ENCODE data around the gene GRIK1.

GRIK1 gene

DNA sequence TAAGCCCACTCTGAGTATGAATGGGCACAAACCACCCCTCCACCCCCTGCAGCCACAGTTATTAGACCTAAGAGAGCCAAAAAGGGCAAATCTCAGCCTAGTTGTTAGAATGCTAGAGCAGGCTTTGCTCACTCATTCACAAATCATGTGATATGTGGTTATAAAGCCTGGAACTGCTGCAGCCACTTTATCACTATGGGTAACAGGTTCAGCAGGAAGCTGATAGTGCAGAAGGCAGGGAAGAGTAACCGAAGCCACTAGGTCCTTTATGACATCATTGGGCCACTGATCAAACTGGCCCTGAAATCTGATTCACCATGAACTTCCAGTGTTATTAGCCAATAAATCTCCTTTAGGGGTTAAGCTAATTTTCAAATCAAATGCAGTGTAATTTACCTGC is 134.7 kb downstream of the GRIK1 start:
- TF ChIP-seq EZH2phosphoT487 (IDR thresholded peaks at IDR 0.05; ENCODE audit: borderline replicate concordance): no peak
- TF ChIP-seq, protein P1, sequence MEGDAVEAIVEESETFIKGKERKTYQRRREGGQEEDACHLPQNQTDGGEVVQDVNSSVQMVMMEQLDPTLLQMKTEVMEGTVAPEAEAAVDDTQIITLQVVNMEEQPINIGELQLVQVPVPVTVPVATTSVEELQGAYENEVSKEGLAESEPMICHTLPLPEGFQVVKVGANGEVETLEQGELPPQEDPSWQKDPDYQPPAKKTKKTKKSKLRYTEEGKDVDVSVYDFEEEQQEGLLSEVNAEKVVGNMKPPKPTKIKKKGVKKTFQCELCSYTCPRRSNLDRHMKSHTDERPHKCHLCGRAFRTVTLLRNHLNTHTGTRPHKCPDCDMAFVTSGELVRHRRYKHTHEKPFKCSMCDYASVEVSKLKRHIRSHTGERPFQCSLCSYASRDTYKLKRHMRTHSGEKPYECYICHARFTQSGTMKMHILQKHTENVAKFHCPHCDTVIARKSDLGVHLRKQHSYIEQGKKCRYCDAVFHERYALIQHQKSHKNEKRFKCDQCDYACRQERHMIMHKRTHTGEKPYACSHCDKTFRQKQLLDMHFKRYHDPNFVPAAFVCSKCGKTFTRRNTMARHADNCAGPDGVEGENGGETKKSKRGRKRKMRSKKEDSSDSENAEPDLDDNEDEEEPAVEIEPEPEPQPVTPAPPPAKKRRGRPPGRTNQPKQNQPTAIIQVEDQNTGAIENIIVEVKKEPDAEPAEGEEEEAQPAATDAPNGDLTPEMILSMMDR (conservative IDR thresholded peaks at IDR 0.05; ENCODE audit: low read length): no peak
- no peaks in the 10 kb centered on the region for H3K36me3 ChIP-seq (ENCODE audit: insufficient read depth, low read length)
- H3K4me3 ChIP-seq (ENCODE audit: low read length, poor library complexity, severe bottlenecking): no peak overlapping the region
- no peaks in the 10 kb centered on the region for H3K4me1 ChIP-seq (ENCODE audit: insufficient read depth, low read length, poor library complexity, severe bottlenecking)
- no peak overlapping the region for H3K4me2 ChIP-seq (ENCODE audit: low read depth, low read length, poor library complexity, severe bottlenecking)
- H3F3A ChIP-seq (ENCODE audit: low read depth): no peaks in the 10 kb centered on the region
- no peaks in the 10 kb centered on the region for H3K27me3 ChIP-seq (ENCODE audit: insufficient read depth, low read length, poor library complexity, severe bottlenecking)
- no peaks in the 10 kb centered on the region for H3K9me2 ChIP-seq (replicated peaks; ENCODE audit: low read depth, low read length)
- no peaks in the 10 kb centered on the region for H4K20me1 ChIP-seq (ENCODE audit: insufficient read depth, low read length, poor library complexity, severe bottlenecking)
- H3K9me3 ChIP-seq (ENCODE audit: insufficient read depth, low read depth, low read length): no peaks in the 10 kb centered on the region
- H3K79me2 ChIP-seq (ENCODE audit: insufficient read depth, low read length): no peaks in the 10 kb centered on the region
- no peak overlapping the region for H2AFZ ChIP-seq (ENCODE audit: low read length)
- no peak overlapping the region for H3K9ac ChIP-seq (ENCODE audit: low read depth, low read length, poor library complexity, severe bottlenecking)

DNA sequence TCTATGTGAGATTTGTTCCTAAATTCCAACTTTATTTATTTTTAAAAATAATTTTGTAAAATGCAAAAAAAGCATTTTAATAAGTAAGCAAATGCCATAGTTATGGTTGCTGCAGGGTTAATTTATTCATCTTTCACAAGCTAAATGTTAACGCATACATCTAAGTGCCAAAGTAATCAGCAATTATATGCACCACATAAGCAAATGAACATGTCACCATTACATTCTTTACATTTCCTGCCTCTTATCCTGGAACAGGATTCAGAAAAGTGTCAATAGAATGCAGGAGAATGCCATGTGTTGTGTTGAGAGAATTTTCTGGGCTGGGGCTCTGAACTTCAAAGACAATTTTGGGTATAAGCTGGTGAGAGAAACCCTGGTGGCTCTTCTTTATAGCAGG is 136.6 kb downstream of the GRIK1 start:
- Histone ChIP-seq H3K79me2 (ENCODE audit: insufficient read depth, low read length) (no peaks in the 10 kb centered on the region), H3F3A (ENCODE audit: low read depth) (no peaks in the 10 kb centered on the region), H3K4me2 (ENCODE audit: low read depth, low read length, poor library complexity, severe bottlenecking) (no peak overlapping the region), H3K4me1 (ENCODE audit: insufficient read depth, low read length, poor library complexity, severe bottlenecking) (no peaks in the 10 kb centered on the region), H3K36me3 (ENCODE audit: insufficient read depth, low read length) (no peaks in the 10 kb centered on the region), H4K20me1 (ENCODE audit: insufficient read depth, low read length, poor library complexity, severe bottlenecking) (no peaks in the 10 kb centered on the region), H2AFZ (ENCODE audit: low read length) (no peak overlapping the region), H3K4me3 (ENCODE audit: low read length, poor library complexity, severe bottlenecking) (no peak overlapping the region), H3K9me3 (ENCODE audit: insufficient read depth, low read depth, low read length) (no peaks in the 10 kb centered on the region), H3K9ac (ENCODE audit: low read depth, low read length, poor library complexity, severe bottlenecking) (no peak overlapping the region), H3K27me3 (ENCODE audit: insufficient read depth, low read length, poor library complexity, severe bottlenecking) (no peaks in the 10 kb centered on the region), H3K9me2 (replicated peaks; ENCODE audit: low read depth, low read length) (no peaks in the 10 kb centered on the region)
- TF ChIP-seq EZH2phosphoT487 (IDR thresholded peaks at IDR 0.05; ENCODE audit: borderline replicate concordance): no peak
- TF ChIP-seq, protein P1 (conservative IDR thresholded peaks at IDR 0.05; ENCODE audit: low read length): no peak

DNA sequence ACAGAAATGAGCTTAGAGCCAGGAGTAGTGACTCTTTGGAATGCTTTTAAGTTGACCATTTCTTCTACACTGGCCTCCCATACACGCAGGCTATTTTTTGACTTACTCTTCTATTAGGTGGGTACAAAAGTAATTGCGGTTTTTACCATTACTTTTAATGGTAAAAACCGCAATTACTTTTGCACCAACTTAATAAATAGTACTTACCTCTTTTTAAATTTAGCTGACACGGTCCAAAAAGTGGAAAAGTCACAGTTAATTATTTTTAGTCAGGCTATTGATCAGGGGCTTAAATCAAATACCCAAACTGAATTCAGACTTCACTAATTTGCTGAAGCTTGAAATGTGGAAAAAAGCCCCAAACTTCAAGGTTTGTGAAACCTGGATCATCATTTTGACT is 138.7 kb downstream of the GRIK1 start:
- Histone ChIP-seq H3F3A (ENCODE audit: low read depth) (no peaks in the 10 kb centered on the region), H3K27me3 (ENCODE audit: insufficient read depth, low read length, poor library complexity, severe bottlenecking) (no peaks in the 10 kb centered on the region), H4K20me1 (ENCODE audit: insufficient read depth, low read length, poor library complexity, severe bottlenecking) (no peaks in the 10 kb centered on the region), H3K36me3 (ENCODE audit: insufficient read depth, low read length) (no peaks in the 10 kb centered on the region), H3K9me3 (ENCODE audit: insufficient read depth, low read depth, low read length) (no peaks in the 10 kb centered on the region), H3K9ac (ENCODE audit: low read depth, low read length, poor library complexity, severe bottlenecking) (no peak overlapping the region), H3K9me2 (replicated peaks; ENCODE audit: low read depth, low read length) (no peaks in the 10 kb centered on the region), H3K4me3 (ENCODE audit: low read length, poor library complexity, severe bottlenecking) (no peak overlapping the region), H3K4me2 (ENCODE audit: low read depth, low read length, poor library complexity, severe bottlenecking) (no peak overlapping the region), H2AFZ (ENCODE audit: low read length) (no peak overlapping the region), H3K79me2 (ENCODE audit: insufficient read depth, low read length) (no peaks in the 10 kb centered on the region), H3K4me1 (ENCODE audit: insufficient read depth, low read length, poor library complexity, severe bottlenecking) (no peaks in the 10 kb centered on the region)
- TF ChIP-seq EZH2phosphoT487 (IDR thresholded peaks at IDR 0.05; ENCODE audit: borderline replicate concordance): no peak
- TF ChIP-seq, protein P1 (conservative IDR thresholded peaks at IDR 0.05; ENCODE audit: low read length): no peak

Measured in Loucy (cell line).